HepG2 (cell line): ENCODE data around the gene TTLL8.

Experiments used
- BCL6 ChIP-seq: IDR thresholded peaks from 2 replicates; pipeline ENCODE4 v1.6.1; 2016; ENCODE audit warnings: missing genetic modification reagents, missing compliant biosample characterization
- JUNB ChIP-seq: sonication (generic); formaldehyde crosslinking; IDR thresholded peaks from 2 replicates; pipeline ENCODE4 v1.8.0; 2022; ENCODE audit warnings: missing genetic modification reagents, mild to moderate bottlenecking, borderline replicate concordance
- NPAS2 ChIP-seq: sonication (generic); formaldehyde crosslinking; IDR thresholded peaks from 2 replicates; pipeline ENCODE4 v1.8.0; 2022; ENCODE audit warnings: mild to moderate bottlenecking, missing genetic modification reagents, borderline replicate concordance
- ZNF143 ChIP-seq: sonication (generic); formaldehyde crosslinking; IDR thresholded peaks from 2 replicates; pipeline ENCODE4 v1.4.0; 2020; ENCODE audit warnings: missing genetic modification reagents
- ZNF274 ChIP-seq: sonication (generic); formaldehyde crosslinking; IDR thresholded peaks from 2 replicates; pipeline ENCODE4 v1.5.1; 2020; ENCODE audit warnings: mild to moderate bottlenecking, missing genetic modification reagents
- ZNF329 ChIP-seq: sonication (generic); formaldehyde crosslinking; IDR thresholded peaks from 2 replicates; pipeline ENCODE4 v1.9.0; 2021; ENCODE audit warnings: low read depth, mild to moderate bottlenecking, missing genetic modification reagents
- ZNF703 ChIP-seq: sonication (generic); formaldehyde crosslinking; IDR thresholded peaks from 2 replicates; pipeline ENCODE4 v1.5.1; 2020; ENCODE audit warnings: missing genetic modification reagents, mild to moderate bottlenecking, moderate library complexity, borderline replicate concordance
- TF ChIP-seq, protein P1 (sequence below): sonication (generic); formaldehyde crosslinking; IDR thresholded peaks from 2 replicates; pipeline ENCODE4 v1.5.0; 2020; ENCODE audit warnings: missing genetic modification reagents

DNA sequence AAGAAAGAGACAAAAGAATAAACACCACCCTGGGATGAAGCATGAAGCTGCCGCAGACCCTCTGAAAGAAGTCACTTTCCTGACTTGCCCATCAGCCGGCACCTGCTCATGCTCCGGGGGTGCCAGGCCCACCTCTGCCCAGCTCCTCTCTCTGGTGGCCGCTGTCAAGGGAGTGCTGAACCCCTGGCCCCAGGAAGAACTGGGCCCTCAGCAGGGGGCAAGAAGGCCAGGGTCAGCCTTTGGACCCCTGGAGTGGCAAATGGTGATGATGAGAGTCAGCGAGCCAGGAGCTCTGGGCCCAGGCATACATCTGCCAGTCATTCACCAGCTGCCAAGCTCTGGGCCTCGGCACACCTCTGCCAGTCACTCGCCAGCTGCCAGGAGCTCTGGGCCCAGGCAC is 17.4 kb downstream of the TTLL8 start:
- TF ChIP-seq ZNF143 (no peak), JUNB (no peak), BCL6 (CRISPR knock-in tag) (no peak), ZNF329 (CRISPR knock-in tag) (no peak), NPAS2 (CRISPR knock-in tag) (no peak), ZNF274 (no peak), ZNF703 (CRISPR knock-in tag) (no peak)
- TF ChIP-seq, protein P1, sequence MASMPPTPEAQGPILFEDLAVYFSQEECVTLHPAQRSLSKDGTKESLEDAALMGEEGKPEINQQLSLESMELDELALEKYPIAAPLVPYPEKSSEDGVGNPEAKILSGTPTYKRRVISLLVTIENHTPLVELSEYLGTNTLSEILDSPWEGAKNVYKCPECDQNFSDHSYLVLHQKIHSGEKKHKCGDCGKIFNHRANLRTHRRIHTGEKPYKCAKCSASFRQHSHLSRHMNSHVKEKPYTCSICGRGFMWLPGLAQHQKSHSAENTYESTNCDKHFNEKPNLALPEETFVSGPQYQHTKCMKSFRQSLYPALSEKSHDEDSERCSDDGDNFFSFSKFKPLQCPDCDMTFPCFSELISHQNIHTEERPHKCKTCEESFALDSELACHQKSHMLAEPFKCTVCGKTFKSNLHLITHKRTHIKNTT (CRISPR knock-in tag): no peak
